ENCODE data around the gene TES.
A peak's percentile ranks its signal among the peaks of the same experiment; 100 is the strongest.

TES gene

DNA sequence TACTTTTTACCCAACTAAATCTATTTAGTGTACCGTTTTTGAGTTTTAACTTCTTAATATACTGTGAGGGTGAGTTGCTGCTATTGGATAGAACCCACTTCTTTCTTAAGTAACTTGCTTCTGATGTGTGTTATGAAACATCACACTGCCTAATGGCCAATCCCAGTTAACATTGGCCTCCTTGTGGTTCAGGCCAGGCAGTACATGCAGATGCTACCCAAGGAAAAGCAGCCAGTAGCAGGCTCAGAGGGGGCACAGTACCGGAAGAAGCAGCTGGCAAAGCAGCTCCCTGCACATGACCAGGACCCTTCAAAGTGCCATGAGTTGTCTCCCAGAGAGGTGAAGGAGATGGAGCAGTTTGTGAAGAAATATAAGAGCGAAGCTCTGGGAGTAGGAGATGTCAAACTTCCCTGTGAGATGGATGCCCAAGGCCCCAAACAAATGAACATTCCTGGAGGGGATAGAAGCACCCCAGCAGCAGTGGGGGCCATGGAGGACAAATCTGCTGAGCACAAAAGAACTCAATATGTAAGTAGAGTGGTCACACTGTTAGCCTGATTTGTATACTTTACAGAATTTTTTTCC lies 39.7 kb downstream of the TES start:
- peak; percentile 12 for DNase-seq

DNA sequence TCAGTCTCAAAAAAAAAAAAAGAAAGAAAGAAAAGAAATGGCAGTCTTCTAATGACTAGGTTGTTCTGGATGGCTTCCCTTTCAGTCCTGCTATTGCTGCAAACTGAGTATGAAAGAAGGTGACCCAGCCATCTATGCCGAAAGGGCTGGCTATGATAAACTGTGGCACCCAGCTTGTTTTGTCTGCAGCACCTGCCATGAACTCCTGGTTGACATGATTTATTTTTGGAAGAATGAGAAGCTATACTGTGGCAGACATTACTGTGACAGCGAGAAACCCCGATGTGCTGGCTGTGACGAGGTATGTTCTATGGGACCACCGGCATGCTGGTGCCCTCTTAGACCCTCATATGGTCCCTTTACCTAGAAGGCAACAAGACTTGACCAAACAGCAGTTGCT lies 41.3 kb downstream of the TES start:
- DNase-seq, result no peak

DNA sequence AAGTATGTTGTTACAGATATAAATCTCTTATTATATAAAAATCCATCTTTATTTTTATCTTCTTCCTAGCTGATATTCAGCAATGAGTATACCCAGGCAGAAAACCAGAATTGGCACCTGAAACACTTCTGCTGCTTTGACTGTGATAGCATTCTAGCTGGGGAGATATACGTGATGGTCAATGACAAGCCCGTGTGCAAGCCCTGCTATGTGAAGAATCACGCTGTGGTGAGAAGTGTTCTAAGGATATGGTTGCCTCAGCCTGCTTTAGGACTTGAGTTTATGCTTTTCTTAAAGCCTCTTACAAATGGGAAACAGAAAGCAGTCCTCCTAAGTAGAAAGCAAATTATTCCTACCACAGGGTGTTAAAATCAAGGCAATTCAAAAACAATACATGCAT lies 41.9 kb downstream of the TES start:
- DNase-seq, result no peak

DNA sequence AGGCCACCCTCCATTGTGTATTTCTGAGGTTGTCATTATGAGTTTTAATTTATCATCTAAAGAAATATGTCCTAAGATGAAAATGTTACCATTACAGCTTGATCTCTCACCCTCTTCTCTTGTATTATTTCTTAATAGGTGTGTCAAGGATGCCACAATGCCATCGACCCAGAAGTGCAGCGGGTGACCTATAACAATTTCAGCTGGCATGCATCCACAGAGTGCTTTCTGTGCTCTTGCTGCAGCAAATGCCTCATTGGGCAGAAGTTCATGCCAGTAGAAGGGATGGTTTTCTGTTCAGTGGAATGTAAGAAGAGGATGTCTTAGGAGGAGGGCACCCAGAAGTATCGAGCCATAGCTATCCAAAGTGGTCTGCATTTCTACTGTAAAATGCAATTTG lies 46.8 kb downstream of the TES start:
- no peak for DNase-seq

DNA sequence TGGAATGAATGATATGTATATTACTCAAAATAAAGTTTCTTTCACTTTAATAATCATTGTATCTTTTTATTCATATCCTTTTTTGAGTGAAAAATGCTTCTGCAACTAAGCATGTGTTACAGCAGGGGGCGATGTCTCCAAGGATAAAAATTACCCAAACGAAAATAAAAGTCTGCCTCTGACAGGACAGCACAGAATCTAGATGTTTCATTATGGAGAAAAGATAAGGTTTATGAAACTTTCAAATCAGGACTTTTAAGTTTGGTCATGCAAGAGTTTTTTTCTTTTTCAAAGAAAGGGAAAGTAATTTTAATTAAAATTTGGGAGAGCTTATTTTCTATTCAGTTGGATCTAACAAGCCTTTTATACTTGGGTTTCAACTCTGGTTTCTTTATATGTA lies 48.4 kb downstream of the TES start:
- DNase-seq, result peak; percentile 62

DNA sequence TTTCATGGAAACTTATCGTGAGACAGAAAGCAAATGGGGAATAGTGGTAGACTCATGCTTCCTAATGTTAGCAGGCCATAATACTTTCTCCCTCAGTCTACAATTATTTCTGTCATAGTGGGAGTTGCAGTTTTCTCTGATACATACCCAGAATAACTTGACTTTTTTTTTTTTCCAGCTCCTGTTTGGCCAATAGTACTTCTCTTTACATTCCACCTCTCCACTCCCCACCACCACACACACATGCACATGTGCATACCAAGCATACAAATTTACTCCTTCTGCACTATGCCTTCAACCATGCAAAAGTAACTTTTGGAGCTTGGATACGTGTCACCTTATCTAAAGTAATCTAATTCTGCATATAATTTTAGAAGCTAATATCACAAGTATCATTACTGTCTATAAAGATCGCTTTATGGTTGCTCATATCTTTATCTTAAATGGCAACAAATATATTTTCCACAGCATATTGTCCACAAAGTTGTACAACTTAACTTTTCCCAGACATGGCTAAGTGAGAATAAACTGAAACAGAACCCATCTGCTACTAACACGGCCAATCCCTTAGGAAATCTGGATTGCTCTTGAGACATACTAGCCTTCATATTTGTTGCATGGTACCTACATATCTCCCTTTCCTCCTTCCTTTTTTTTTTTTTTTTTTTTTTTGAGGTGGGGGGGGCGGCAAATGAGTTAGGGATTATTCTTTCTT lies 49.0 kb downstream of the TES start:
- no peak for DNase-seq

DNA sequence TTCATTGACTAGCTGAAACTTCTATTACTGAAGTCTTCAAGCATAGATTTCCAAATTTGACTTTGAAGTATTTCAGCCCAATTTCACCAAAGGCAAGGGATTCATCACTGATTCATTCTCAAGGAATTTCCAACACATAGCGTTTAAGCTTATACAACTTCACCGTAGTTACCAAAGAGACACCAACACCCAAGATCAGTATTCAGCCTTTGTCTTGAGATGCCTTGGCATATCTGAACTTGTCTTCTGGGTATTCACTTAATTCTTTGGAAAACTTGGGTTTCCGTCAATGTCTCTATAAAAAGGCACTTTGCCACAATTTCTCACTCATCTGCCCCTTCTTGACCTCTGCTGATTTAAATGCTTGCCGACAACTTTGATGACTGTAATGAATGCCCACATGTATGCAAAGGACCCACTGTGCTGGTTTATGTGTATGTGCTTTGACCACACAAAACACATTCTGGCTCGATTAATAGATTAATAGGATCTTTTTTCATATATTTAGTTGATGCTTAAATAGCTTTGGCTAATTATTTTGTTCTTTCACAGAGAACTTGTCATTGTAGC lies 49.6 kb downstream of the TES start:
- DNase-seq, result no peak

DNA sequence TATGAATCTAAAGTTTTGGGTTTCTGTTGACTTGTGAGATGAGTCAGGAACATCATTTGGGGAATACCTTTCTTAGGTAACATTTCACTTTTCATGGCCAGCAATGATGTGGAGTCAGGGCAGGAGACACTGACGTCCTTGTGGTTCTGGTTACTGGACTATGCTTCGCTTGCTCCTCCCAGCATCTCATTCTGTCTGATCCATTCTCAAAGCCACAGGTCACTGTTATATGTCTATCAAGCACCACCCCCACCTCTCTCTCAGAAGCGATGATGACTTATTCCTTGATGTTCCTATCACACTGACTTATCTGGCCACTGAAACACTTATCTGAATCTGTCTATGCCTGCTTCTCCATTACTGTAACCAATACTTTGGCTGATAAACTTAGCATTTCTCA lies 51.6 kb downstream of the TES start:
- no peak for DNase-seq

DNA sequence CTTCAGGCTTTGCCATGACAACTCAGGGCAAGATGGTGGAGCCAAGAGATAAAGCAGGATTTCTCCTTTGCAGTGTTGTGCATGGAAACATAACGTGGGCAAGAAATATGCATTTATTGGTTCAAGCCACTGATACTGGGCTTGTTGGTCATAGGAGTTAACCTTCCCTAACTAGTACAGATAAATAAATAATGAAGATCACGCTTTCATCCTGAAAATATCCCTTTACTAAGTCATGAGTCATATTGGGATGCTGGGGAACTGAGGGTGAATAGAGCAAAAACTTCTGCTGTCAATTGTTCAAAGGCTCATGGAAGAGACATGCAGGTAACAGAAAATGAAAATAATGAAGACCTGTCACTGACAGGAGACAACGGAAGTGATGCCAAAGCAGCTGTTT lies 55.5 kb downstream of the TES start:
- no peak for DNase-seq

DNA sequence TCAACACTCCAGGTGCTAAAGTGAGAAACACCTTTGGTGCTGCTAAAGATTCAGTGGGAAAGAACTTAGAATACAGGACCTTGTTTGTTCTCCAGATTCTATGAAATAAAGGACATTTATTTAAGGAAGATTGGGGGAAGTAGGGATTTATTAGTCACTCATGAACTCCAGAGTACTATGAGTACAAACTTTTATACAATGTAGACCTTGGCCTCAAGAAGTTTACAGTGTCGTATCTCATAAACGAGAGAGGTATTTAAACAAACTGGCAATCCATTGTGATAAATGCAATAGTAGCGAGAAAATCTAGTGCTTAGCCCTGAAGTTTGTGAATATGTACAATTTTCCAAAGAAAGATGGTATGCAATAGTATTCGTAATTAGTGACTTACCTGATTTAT lies 59.1 kb downstream of the TES start:
- no peak for DNase-seq

DNA sequence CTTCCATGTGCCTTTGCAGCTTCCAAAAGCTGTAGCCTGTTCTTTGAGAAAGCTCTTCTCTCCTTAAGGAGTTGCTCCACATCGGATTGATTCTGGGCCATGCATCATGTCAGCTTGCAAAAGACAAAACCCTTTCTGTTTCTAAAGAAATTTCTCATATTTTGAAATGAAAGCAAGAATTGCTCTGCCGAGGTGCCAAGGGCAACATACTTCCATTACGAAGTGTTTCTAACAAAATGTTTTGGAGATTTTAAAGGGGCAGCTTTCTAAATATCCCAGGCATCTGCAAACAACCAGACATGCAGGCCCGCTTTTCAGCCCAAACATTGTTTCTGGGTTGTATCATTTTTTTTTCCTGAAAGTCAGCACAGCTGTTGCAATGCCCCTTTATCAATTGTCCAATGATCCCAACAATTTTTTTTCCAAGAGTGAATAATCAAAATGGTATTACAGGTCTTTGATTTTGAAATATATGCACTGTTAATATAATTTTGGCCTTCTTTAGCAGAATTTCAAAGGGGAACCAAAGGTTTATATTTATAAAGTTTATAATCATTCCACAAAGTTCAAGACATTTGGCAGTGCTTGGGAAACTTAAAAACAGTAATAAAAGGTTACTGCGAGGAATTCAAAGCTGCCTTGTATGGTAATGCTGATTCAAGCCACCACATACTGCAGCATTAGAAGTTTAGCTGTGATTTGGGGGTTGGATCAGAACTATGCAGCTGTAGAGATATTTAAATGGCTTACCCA lies 61.0 kb downstream of the TES start:
- peak; percentile 86 for DNase-seq

DNA sequence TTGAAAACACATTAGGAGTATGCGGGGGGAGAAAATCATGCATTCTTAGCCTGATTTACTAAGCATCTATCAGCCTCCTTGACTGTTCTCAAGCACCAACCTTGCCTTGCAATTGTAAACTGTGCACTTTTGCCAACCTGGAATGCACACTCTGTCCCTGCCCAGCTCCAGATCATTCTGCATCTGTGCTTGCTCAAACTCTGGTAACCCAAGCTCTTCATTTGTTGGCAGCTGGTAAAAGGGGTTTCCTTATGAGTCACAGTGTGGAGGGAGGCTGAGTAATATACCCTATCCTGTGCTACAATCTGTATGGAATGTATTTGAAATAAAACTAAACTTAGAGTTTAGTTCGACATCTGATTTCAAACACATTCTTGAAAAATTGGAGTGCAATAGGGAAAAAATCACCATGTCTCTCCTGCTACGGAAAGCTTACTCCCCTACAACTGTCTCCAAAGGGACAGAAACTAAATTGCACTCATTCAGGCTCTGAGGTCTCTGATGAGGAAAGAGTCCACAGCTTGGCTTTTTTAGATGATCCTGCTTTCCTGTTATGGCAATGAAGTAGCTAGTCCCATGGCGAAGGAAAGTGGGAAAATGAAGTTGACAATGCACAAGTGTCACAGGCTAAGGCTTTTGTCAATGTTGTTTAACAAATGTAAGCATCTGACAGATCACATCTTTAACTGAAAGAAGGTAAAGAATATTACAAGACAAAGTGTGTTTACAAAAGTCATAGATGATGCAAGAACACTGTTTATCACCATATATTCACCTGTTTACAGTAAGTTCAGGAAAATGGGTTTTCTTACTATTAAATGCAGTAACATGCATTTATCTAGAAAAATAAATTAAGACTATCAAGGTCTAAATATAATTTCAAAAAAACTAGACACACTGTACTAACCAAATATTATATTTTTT lies 61.9 kb downstream of the TES start:
- DNase-seq, result peak; percentile 90

DNA sequence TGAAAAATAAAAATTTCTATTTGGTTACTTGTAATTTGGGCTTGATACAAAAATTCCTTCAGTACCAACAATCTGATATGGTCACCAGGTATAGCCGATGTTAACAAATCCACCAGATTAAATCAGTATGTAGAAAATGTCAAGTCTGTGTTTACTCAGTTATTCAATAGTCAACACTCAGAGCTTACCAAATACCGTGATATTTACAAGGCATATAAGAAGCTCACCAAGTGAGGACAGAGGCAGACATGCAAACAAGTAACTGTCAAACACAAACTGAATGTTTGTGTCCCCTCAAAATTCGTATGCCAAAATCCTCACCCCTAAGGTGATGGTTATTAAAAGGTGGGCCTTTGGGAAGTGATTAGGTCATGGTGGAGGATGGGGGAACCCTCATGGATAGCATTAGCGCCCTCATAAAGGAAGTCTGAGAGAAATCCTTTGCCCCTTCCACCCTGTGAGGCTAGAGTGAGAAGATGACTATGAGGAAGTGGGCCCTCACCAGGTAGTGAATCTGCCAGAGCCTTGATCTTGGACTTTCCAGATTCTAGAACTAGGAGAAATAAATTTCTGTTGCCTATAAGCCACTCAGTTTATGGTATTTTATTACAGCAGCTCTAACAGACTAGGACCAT lies 63.1 kb downstream of the TES start:
- DNase-seq, result no peak

DNA sequence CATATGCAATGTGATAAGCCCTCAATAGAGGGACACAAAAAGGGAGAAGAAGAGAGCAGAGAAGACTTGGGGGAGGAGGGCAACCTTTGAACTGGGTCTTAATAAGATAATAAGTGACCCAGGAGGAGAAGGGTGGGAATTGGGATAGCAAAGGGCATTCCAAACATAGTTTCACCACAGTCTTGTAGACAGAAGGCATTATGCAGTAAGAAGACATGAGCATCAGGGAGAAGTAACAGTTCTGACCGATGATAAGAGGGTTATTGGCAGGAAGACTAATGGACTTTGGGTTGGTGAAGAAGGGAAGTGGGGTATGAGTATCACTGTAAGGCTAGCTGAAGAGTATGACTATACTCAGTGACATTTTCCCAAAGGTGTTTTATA lies 63.6 kb downstream of the TES start:
- no peak for DNase-seq

DNA sequence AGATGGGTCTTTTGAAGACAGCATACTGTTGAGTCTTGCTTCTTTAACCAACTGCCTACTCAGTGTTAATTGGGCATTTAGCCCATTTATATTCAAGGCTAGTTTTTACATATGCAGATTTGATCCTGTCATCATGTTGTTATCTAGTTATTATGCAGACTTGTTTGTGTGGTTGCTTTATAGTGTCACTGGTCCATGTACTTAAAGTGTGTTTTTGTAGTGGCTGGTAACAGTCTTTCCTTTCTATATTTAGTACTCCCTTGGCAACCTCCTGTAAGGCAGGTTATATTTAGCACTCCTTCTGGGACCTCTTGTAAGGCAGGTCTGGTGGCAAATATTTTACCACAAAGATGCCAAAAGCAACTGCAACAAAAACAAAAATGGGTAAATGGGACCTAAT lies 66.7 kb downstream of the TES start:
- DNase-seq, result no peak

DNA sequence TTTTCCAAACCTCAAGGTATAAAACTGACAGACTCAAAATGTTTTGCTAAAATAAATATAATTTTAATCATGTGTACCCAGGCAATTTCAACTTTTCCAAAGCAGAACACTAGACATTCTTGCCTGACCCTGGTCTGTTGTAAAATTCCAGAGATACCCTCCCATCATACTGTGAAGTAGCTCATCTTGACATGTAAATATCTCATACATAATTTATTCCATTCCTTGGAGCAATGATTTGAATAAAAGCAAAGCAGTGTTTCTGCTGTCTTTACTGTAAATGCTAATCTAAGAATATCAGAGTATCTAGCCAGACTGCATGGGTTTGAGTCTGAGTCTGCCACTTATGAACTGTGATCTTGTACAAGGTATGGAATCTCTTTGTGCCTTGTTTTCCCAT lies 68.9 kb downstream of the TES start:
- no peak for DNase-seq

DNA sequence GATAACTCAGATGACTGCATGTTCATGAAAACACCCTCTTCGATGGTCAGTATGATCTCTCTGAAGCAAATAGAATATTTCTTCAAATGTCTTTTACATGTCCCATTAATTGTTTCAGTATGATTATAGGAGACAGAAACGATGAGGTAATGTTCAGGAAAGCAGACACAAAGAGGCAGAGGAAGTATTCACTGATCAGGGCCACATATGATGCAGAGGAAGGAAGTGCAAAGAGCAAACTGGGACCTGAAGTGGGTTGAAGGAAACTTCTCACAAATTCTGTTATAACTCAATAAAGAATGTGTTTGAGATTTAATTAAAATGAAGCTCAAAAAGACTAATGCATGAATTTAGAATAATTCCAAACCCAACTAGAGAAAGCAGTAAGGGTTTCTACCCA lies 70.5 kb downstream of the TES start:
- no peak for DNase-seq

DNA sequence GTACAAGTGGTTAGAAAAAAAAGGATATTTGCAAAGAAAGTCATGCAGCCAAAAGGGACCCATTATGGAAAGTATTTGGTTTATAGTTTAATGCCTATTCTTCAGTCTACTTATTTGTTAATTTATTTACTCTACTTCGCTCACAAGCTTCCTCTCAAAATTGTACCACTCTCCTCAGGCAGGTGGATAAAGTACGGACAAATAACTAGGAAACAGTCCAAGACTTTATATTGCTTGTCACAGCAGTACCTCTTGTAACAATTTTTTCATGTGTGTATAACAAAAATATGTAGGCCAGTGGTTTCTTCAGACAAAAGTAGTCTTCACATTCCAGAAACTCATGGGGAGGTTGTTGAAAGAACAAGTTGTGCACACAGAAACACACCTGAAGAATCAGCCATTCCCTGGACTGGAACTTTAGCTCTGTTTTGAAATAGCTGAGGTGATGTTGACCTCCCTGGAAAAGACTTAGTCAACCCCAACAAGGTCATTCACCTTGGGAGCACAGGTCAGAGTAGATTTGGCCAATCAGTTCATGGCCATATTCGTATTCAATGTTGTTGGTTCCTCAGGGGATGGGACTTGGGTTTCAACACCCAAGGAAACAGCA lies 73.4 kb downstream of the TES start:
- DNase-seq, result no peak

DNA sequence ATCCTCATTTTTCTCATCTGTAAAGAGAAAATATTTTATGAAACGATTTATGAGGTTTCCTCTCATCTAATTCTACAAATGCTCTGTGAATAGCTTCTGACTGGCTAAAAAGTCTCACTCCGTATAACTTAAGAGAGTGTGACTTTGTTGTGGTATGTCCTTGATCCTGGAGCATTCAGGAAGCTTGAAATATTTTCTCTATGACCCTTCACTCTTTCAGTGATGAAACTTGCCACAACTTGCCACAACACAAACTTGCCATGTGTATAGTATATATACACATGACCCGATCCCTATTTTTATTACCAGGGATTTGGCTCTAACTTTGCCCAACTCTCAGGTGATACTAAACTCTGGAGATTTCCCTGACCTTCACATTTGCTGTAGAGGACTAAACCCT lies 74.1 kb downstream of the TES start:
- no peak for DNase-seq

DNA sequence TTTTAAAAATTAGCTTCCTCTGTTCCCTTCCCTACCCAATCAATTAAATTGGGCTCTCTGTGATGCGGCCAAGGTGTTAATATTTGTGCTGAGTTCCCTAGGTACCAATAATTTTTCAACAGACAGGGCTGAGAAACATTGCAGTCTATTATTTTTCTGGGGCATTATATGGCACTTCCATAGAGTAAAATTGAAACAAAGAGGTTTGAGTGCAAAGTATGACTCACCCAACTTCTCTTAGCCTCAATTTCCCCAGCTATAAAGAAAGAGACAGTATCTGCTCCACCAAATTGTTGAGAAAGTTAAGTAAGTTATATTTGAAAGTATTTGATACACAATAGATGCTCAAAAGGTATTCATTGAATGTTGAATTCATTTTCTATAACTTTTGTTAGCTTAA lies 74.9 kb downstream of the TES start:
- no peak for DNase-seq

DNA sequence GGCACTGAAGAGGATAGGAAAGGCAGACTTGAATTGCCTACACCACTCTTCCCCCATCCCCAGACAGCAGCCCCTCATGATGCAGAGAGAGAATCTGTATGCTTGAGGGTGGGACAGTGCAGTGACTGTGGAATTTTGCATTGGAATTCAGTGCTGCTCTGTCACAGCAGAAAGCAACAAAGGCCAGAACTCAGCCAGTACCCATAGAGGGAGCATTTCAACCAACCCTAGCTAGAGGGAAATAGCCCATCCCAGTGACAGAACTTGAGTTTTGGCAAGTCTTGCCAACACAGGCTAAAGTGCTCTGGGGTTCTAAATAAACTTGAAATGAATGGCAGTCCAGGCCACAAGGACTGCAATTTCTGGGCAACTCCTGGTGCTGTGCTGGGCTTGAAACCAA lies 80.4 kb downstream of the TES start:
- DNase-seq, result no peak

DNA sequence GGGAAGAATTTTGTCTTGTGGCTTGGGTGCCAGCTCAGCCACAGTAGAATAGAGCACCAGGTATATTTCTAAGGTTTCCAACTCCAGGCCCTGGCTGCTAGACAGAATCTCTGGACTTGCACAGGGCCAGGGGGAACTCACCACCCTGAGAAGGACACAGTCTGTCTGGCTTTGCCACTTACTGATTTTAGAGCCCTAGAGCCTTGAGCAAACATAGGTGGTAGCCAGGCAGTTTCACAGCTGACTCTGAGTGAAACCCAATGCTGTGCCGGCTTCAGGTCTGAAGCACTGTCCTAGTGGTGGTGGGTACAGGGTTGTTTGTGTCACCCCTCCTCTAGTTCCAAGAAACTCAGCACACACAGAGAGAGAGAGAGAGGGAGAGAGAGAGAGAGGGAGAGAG lies 81.6 kb downstream of the TES start:
- DNase-seq, result no peak
